KBM-7 (cell line): ENCODE data around the gene USP53.
A peak's percentile ranks its signal among the peaks of the same experiment; 100 is the strongest.
"Not testable (repeated sequence)": the region's sequence is repeated elsewhere in the genome, so short reads cannot be mapped to it uniquely, and the experiment has no call there.

Experiments used
- DNase-seq: peaks from one replicate; pipeline ENCODE4 v3.0.0-alpha.2; 2015
- in situ Hi-C: fragments of 300-500 bp; cut with MboI; formaldehyde crosslinking; loops from 2 replicates; pipeline ENCODE4 v1.14.3; 2020; ENCODE audit warnings: low sequenced_read_pairs, low pct_unique_long_range_greater_than_20kb, mixed read lengths

The USP53 gene

DNA sequence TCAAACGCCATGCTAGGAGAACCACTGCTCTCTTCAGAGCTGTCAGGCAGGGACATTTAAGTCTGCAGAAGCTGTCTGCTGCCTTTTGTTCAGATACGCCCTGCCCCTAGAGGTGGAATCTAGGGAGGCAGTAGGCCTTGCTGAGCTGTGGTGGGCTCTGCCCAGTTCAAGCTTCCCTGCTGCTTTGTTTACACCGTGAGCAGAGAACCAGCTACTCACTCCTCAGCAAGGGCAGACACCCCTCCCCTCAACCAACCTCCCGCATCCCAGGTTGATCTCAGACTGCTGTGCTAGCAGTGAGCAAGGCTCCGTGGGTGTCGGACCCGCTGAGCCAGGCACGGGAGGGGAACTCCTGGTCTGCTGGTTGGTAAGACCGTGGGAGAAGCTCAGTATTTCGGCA is 42.7 kb downstream of the USP53 start:
- in situ Hi-C loops, DNase-seq: not testable (repeated sequence)

DNA sequence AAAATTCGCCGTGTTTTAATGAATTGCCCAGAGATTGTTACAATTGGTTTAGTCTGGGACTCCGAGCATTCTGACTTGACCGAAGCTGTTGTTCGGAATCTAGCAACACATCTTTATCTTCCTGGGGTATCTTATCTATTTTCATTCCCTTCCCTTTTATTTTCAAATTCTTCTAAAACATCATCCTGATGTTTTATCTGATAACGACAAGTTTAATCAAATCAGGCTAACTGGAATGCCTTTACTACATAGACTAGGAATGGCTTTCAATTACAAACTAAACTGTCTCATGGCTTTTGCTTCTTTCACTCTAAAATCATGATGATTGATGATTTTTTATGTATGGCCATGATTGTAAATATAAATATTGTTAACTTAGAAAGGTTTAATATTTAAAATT is 48.0 kb downstream of the USP53 start:
- DNase-seq, result no peak
- in situ Hi-C loops, result no loop called here

DNA sequence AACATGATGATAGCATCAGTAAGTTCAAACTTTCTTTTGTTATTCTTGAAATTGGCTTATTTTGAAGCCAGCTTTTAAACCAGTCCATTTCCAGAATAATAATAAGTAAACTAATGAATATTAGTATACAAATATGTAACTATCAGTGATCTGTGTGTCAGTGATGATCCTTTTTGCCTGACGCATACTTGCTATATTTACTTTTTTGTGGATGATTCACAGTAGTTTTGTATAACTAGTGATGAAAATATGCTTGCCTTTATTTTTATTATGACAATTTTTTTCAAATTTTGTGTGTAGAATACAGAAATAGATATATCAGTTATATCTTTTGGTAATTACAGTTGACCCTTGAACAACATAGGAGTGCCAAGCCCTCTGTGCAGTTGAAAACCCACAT is 49.5 kb downstream of the USP53 start:
- in situ Hi-C loops, result no loop called here
- DNase-seq, result no peak

DNA sequence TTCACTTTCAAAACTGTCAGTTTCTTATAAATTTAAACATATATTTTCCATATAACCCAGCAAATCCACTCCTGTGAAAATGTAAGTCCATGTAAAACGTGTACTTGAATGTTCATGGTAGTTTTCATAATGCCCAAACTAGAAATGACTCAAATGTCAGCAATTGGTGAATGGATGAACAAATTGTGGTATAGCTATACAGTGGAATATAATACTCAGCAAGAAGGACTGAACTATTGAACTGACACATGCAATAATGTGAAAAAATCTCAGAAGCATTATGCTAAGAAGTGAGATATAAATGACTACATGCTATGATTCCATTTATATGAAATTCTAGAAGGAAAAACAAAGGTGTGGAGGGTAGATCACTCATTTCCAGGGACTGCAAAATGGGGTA is 52.2 kb downstream of the USP53 start:
- in situ Hi-C loops, result no loop called here
- DNase-seq, result no peak

DNA sequence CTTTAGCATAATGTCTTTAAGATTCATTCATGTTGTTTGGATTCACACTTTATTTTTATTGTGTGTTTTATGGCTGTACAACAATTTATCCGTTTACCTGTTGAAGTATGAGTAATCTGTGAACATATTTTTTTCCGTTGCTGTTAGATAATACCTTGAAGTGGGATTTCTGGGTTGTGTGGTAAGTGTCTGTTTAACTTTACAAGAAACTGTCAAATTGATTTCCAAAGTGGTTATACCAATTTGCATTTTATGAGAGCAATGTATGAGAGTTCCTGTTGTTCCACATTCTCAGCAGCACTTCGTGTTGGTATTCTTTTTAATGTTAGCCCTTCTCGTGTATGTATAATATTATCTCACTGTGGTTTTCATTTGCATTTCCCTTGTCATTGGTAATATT is 53.6 kb downstream of the USP53 start:
- in situ Hi-C loops, result no loop called here
- peak; percentile 11 for DNase-seq

DNA sequence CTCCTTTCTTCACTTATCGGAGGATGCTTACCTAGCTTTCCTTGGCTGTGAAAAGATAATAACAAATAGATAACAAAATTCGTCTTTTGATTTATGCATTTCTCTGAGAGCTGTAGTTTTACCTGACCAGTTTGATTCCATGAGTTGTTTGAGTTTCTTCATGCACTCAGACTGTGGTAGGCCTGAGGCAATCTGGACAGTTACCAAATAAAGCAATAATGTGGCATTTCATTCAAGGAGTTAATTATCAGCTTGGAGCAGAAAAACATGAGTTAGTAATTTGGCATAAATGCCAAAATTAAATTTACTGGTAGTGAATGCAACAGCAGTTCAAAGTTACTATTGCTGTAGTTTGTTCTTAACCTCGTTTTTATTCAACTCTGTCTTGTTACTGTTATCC is 56.0 kb downstream of the USP53 start:
- no peak for DNase-seq
- in situ Hi-C loops, result no loop called here

DNA sequence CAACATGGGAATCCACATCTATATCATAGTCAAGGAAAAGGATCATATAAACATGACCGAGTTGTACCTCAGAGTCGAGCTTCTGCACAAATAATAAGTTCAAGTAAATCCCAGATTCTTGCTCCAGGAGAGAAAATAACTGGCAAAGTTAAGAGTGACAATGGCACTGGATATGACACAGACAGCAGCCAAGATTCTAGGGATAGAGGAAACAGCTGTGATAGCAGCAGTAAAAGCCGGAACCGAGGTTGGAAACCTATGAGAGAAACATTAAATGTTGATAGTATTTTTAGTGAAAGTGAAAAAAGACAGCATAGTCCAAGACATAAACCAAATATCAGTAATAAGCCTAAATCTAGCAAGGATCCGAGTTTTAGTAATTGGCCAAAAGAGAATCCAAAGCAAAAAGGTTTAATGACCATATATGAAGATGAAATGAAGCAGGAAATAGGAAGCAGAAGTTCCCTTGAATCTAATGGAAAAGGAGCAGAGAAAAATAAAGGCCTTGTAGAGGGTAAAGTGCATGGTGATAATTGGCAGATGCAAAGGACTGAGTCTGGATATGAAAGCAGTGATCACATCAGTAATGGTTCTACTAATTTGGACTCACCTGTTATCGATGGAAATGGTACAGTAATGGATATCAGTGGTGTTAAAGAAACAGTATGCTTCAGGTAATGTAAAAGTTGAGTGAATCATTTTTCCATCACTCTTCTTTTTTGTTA is 59.0 kb downstream of the USP53 start:
- in situ Hi-C loops, result no loop called here
- no peak for DNase-seq

DNA sequence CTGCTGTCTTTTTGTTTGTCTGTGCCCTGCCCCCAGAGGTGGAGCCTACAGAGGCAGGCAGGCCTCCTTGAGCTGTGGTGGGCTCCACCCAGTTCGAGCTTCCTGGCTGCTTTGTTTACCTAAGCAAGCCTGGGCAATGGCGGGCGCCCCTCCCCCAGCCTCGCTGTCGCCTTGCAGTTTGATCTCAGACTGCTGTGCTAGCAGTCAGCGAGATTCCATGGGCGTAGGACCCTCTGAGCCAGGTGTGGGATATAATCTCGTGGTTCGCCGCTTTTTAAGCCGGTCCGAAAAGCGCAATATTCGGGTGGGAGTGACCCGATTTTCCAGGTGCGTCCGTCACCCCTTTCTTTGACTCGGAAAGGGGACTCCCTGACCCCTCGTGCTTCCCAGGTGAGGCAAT is 67.0 kb downstream of the USP53 start:
- DNase-seq, in situ Hi-C loops: not testable (repeated sequence)

DNA sequence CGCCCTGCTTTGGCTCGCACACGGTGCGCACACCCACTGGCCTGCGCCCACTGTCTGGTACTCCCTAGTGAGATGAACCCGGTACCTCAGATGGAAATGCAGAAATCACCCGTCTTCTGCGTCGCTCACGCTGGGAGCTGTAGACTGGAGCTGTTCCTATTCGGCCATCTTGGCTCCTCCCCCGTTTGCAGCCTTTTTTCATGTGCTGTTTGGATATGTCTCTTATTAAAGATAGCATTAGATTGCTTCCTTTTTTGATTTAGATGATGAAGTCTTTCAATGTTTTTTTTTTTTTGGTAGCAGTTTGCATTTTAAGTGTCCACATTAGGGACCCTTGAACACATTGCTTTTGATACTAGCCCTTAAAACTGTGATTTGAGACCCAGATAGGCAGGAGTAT is 67.4 kb downstream of the USP53 start:
- DNase-seq, in situ Hi-C loops: not testable (repeated sequence)

DNA sequence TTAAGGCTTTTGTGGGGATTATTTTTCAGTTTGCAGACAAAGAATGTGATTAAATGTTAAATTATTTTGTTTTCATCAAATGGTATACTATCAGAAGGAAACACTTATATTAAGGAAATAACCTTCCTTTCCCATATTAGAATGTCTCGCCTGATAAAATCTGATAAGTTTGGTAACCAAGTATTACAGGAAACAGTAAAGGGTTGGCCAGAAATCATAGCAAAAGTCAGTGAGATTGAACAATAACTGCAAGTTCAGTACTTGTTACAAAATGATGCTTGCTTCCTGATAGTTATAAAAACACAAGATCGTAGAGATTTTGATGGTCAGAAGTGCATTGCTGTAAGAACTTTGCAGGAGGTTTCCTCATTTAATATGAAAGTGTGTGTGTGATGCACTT is 68.9 kb downstream of the USP53 start:
- no peak for DNase-seq
- in situ Hi-C loops, result no loop called here

DNA sequence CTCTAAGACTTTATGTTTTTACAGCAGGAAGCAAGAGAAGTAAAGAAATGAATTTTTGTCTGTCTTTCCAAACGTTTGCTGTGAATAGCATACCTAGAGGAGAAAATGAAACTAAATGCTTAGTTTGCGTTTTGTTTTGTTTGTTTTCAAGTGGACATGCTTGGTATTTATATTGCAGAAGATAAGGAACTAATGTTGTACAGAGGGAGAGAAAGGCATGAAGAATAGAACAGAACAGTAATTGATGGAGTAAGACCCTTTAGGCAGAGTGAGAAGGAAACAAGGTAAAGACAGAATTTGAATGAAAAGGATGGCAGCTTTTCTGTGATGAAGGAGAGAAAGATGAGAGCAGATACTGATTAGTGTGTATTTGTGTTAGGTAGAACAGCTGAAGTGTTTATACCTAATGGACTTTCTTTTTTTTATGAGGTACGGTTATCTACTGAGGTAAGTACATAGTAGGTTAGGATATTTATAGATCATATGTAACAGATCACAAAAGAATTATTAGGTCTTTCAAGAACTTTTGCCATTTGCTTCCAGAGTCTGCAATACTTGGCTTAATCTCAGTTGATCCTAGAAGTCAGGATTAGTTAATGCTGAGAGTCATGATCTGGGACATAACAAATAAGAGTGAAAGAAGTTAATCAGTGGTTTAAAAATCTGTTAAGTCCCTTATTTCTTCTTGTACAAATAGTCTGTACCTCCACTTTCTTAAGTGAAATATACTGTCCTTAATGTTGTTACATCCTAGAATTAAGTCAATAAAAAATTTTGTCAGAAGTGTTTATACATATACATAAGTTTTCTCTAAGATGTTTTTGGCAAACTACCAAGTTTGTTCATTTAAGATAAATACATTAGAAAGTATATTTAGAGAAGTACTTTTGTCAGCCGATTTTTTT is 72.6 kb downstream of the USP53 start:
- peak; percentile 9 for DNase-seq
- in situ Hi-C loops, result no loop called here

DNA sequence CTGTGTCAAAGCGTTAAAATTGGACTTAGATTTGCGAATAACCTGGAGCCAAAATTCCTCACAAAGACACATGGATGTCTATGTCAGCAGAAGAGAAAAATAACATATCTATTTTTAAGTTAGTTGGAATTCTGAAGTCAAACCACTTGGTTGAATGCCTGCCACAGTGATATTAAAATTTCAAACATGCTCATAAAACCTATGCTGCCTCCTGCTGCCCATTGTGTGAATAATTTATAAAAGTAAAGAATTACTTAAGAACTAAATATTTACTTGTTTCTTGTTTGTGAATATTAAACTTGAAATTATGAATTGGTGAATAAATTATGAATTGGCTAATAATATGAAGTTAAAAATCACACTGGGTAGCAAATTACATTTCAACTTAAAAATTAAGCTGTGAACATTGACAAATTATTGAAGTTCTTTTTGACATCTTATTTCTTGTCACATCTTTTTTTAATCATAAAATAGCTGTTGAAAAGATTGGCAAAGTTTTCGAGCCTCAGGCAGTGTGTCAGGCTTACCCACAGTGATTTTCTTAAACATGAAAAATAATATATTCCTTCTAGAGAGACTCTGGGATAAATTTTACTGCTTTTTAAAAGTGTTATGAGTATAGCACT is 74.0 kb downstream of the USP53 start:
- DNase-seq, result peak; percentile 65
- in situ Hi-C loops, result no loop called here

DNA sequence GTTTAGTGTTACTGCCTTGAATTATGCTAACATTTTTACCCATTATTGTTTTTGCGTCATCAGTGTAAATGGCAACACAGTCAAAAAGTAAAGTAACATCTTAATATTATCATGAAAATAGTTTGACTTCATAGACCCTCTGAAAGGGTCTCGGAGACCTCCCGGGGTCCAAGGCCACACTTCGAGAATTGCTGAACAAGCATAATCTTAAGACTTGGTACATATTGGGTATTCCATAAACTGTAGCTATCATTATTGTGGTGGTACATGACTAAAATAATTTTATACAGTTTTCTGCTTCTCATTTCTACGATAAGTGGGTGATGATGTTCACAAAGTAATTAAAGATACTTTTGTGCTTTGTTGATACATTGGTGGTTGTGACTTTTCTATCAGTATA is 76.8 kb downstream of the USP53 start:
- DNase-seq, result no peak
- in situ Hi-C loops, result no loop called here

DNA sequence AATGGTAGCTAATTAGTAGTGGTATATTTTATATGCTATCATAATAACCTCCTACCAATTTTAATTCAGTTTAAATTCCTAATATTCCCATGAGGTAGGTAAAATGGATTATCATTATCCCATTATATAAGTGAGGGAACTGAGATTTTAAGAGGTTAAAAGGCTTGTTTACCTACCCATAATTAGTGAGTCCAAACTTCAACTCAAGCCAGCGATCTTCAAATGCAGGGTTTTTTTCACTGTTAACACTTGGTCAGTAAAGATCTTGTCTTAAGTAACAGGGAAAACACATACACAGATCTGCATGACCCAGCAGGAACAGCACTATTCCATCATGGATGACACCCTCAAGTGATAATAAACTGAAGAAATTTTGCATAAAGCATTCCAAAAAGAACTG is 78.1 kb downstream of the USP53 start:
- in situ Hi-C loops, result no loop called here
- no peak for DNase-seq

DNA sequence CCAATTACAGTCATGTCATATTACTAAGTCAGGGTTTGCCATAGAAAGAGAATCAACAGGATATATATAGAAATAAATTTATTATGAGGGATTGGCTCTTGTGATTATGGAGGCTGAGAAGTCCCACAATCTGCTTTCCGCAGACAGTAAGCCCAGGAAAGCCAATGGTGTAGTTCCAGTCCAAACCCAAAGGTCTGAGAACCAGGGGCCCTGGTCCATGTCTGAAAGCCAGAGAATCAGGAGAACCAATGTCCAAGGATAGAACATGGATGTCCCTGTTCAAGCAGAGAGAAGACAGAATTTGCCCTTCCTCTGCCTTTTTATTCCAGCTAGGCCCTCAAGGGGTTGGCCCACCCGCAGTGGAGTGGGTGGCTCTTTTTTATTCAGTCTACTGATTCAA is 83.8 kb downstream of the USP53 start:
- in situ Hi-C loops, result no loop called here

DNA sequence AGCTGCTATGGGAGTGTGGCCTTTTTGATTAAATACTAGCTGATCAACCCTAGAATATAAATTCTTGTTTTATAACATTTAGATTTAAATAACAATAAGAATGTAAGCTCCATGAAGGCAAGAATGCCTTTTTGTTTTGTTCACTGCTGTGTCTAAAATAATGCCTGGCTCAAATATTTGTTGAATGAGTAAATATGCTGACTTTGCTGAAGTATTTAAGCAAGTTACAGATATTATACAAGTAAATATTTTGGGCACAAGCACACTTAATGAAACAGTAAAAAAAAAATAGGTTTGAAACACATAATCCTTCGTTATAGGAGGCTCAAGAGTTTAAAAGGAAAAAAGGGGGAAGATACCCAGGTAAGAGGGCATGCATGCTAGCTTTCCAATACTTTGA is 85.3 kb downstream of the USP53 start:
- in situ Hi-C loops, result no loop called here

More for the DNA sequence above, 83.8 kb downstream of the USP53 start:
- no peak for DNase-seq

DNA sequence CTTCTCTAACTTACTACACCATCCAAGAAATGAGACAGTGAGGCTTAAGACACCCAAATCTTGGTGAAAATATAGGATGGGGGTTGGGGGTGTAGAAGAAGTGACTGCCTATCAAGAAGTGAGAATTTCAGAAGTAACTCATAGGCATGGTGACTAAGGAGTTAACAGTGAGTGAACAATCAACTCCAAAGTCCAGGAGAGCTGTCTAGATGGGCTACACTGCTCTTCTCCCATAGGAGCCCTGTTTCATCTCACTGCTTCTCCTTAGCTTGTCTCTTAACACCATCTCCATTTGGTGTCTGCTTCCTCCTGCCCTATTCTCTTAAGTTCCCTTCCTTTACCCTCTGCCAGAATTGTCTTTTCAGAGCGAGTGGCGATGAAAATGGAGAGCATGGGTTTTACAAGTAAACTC is 86.8 kb downstream of the USP53 start:
- in situ Hi-C loops, result no loop called here
- no peak for DNase-seq

More for the DNA sequence above, 85.3 kb downstream of the USP53 start:
- DNase-seq, result no peak

DNA sequence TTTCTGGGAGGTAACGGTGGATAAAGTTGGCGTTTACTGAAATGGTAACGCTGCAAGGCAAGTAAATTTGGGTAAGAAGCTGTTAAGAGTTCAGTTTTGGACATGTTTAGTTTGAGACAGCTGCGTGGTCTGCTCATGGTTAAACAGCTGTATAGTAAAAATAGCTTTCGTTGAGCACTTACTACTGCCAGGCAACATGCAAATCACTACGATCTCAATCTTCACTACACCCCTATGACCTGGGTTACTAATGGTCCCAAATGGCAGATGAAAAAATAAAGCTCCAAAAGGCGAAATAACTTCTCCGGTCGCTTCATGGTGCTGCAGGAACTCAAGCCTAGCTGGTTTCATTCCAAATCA is 87.2 kb downstream of the USP53 start:
- in situ Hi-C loops, result no loop called here
- DNase-seq, result no peak

DNA sequence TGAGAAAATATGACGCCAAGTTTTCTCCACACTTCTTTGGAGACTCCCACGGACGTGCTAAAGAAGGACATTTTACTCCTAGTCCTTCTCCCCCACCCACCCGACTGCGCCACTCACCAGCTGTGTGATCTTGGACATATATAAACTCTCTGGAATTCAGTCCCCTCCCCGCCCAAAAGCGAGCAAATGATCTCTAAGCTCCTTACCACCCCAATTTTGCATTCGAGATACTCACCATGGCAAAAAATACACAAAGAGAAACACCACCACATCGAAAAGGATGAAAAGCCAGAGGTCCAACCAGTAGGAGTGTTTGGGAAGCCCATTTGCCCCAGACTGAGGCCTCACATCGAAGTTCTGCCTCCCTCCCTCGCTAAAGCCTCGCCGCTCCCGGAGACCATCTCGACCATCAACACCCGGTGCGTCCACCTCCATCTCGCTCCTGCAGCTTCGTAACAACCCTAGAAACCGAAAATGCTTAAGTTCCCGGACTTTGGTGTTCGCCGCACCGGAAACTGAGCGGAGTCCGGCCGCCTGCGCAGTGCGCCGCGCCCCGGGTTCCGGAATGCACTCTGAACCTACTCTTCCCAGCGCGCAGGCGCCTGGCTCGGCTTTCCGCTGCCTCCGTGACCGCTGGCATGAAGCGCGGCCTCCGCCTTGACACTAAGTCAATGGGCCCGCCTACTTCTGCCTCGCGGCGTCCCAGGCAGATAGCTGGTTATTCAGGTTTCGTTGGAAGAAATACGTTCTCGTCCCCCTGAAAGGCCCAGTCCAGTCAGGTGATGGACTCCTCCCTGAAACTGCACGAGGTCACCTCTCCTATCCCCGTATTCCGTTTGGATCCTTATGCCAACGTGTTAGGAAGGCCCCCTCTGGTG is 87.8 kb downstream of the USP53 start:
- in situ Hi-C loops, result no loop called here
- DNase-seq, result peak; percentile 93
